A673 (cell line): ENCODE results near the gene TCF12. TPM values are rescaled to one million over a fixed set of nuclear protein-coding genes. Genes with fewer than 3 reads are reported as not detected.
A peak's percentile ranks its signal among the peaks of the same experiment; 100 is the strongest.

Experiments
- BruUV-seq: library from RNA; stranded (reverse); fragments of 400-500 nt; replicated peaks from 2 replicates; lab custom pipeline; 2021; lab: Mats Ljungman, UMichigan
- CTCF ChIA-PET: fragments of 300-600 bp; sonication (Branson Sonifier 250); formaldehyde crosslinking; loops from one replicate; lab custom pipeline; 2022; ENCODE audit warnings: antibody characterized with exemption; lab: Charles Lee
- POLR2A ChIA-PET: fragments of 300-600 bp; sonication (Branson Sonifier 250); formaldehyde crosslinking; loops from one replicate; lab custom pipeline; 2022; ENCODE audit warnings: antibody characterized with exemption; ENCODE audit not compliant: low non-redundant PET; lab: Charles Lee
- DNase-seq: peaks from one replicate; pipeline ENCODE4 v3.0.0-alpha.2; 2015; ENCODE audit warnings: low spot score
- H3K27ac ChIP-seq: fragments of 200-600 bp; sonication (generic); 2 replicates; pipeline ENCODE4 v1.5.1; 2016; ENCODE audit warnings: mixed run types, low read depth, mild to moderate bottlenecking, mixed read lengths, antibody characterized with exemption, low read length; ENCODE audit not compliant: poor library complexity, severe bottlenecking
- H3K27me3 ChIP-seq: fragments of 200-600 bp; sonication (generic); replicated peaks from 2 replicates; pipeline ENCODE4 v1.6.1; 2017; ENCODE audit warnings: mixed run types, low read depth, mild to moderate bottlenecking, mixed read lengths, antibody characterized with exemption, low read length; ENCODE audit not compliant: insufficient read depth, poor library complexity
- H3K36me3 ChIP-seq: fragments of 200-600 bp; sonication (generic); 2 replicates; pipeline ENCODE4 v1.6.1; 2016; ENCODE audit warnings: mixed run types, mild to moderate bottlenecking, mixed read lengths, antibody characterized with exemption, low read length; ENCODE audit not compliant: insufficient read depth, poor library complexity, severe bottlenecking
- H3K4me1 ChIP-seq: fragments of 200-600 bp; sonication (generic); 2 replicates; pipeline ENCODE4 v1.6.1; 2017; ENCODE audit warnings: mixed run types, mild to moderate bottlenecking, mixed read lengths, antibody characterized with exemption, low read length; ENCODE audit not compliant: insufficient read depth, poor library complexity, severe bottlenecking
- H3K4me3 ChIP-seq: fragments of 200-600 bp; sonication (generic); 2 replicates; pipeline ENCODE4 v1.5.1; 2016; ENCODE audit warnings: low read depth, mixed run types, mild to moderate bottlenecking, mixed read lengths, low read length; ENCODE audit not compliant: poor library complexity, severe bottlenecking
- H3K9me3 ChIP-seq: fragments of 200-600 bp; sonication (generic); 2 replicates; pipeline ENCODE4 v1.6.1; 2016; ENCODE audit warnings: mixed run types, low read depth, mild to moderate bottlenecking, mixed read lengths, antibody characterized with exemption, low read length; ENCODE audit not compliant: poor library complexity, severe bottlenecking
- EZH2 ChIP-seq: fragments of 200-600 bp; sonication (generic); IDR thresholded peaks from 2 replicates; pipeline ENCODE4 v1.6.1; 2017; ENCODE audit warnings: borderline replicate concordance, low read depth, mild to moderate bottlenecking, mixed read lengths, antibody characterized with exemption, low read length; ENCODE audit not compliant: poor library complexity, severe bottlenecking
- intact Hi-C: fragments of 100-400 bp; cut with micrococcal nuclease; formaldehyde crosslinking; loops from one replicate; pipeline ENCODE4 v1.10.0; 2022; ENCODE audit not compliant: unreplicated experiment
- total RNA-seq: library from RNA; stranded (reverse); gene quantifications from 2 replicates; pipeline ENCODE4 v1.2.3, GENCODE V29; 2021
- TF ChIP-seq, protein P1 (sequence below): fragments of 300-800, 200-600 bp; sonication (generic); conservative IDR thresholded peaks from 2 replicates; pipeline ENCODE4 v1.5.1; 2017; ENCODE audit warnings: low read depth, mild to moderate bottlenecking, antibody characterized with exemption, low read length, moderate library complexity, mixed read lengths

The TCF12 gene
- total RNA-seq, 1 experiment from 2014 or later = 351 TPM

DNA sequence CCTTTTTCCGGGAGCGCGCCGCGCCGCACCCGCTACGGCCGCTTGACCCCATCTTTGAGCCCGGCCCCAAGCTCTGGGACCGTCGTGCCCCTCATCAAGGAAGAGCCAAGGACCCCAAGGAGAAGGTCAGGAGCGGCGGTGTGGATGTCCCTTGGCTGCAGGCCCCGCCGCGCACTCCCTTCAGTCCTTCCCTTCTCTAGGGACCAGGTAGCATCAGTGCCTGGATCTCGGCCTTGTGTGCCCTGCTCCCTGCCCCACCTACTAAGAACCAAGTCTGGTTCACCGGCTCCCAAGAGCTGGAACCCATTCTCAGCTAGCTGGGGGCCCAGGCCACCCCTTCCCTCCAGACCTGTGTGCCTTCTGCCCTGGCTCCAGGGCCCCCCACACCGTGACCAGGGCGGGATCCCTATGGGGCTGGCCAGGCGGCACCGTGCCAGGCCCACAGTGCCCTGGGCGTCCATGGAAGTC lies 388.5 kb downstream of the TCF12 start:
- TF ChIP-seq, protein P1, sequence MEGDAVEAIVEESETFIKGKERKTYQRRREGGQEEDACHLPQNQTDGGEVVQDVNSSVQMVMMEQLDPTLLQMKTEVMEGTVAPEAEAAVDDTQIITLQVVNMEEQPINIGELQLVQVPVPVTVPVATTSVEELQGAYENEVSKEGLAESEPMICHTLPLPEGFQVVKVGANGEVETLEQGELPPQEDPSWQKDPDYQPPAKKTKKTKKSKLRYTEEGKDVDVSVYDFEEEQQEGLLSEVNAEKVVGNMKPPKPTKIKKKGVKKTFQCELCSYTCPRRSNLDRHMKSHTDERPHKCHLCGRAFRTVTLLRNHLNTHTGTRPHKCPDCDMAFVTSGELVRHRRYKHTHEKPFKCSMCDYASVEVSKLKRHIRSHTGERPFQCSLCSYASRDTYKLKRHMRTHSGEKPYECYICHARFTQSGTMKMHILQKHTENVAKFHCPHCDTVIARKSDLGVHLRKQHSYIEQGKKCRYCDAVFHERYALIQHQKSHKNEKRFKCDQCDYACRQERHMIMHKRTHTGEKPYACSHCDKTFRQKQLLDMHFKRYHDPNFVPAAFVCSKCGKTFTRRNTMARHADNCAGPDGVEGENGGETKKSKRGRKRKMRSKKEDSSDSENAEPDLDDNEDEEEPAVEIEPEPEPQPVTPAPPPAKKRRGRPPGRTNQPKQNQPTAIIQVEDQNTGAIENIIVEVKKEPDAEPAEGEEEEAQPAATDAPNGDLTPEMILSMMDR = peak; percentile 34; the same call in 1 of the 2 replicates
- TF ChIP-seq EZH2 = no peak
- BruUV-seq = no TSS peak
- Histone ChIP-seq H3K4me3 (peak overlapping the region; percentile 37), H3K4me1 (peaks cover 11% of the 10 kb centered on the region), H3K27ac (no peak overlapping the region), H3K27me3 (no peaks in the 10 kb centered on the region), H3K9me3 (no peaks in the 10 kb centered on the region), H3K36me3 (no peaks in the 10 kb centered on the region)
- ChIA-PET CTCF (interaction anchor here (0.6 to 1.8 kb wide), 3 partner anchors 117 to 816 kb away, joined by 3 to 6 read pairs (median 4); no protein-coding TSS in a partner anchor), POLR2A (no interaction called here)
- no peak for DNase-seq
- intact Hi-C loops = loop anchor here (2.0 to 5.0 kb wide), 2 partner anchors 160 to 815 kb away; no protein-coding TSS in a partner anchor

DNA sequence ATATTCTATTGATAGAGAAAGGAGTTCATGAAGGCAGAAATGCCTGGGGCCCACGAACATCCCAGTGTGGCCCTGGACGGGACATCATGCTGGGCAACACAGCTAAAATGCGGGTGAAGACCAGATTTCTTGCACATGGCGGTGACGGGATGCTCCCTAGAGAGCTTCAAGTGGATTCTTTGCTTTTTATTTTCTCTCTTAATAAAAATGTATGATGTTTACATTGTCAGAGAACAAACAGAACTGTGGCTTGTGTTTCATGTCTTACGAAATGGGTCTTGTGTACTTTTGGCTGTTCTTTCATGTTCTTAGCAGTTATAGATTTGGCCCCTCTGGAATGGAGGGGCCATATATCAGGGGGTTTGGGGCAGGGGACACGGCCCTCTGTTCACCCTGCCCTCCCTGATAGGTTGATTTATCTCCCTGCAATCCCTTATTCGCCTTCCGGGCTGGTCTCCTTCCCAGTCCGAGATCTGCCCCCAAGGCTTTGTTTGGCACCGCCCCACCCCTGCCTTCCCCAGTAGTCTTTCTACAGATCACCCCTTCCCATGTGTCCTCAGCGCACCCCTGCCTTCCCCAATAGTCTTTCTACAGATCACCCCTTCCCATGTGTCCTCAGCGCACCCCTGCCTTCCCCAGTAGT lies 389.2 kb downstream of the TCF12 start:
- no peaks in the 10 kb centered on the region for H3K9me3 ChIP-seq
- intact Hi-C loops = loop anchor here (2.0 to 5.0 kb wide), 2 partner anchors 161 to 815 kb away; no protein-coding TSS in a partner anchor
- no peak for TF ChIP-seq EZH2
- TF ChIP-seq, protein P1 = no peak
- H3K27me3 ChIP-seq = no peaks in the 10 kb centered on the region
- no peak overlapping the region for H3K4me3 ChIP-seq
- POLR2A ChIA-PET = no interaction called here
- no peaks in the 10 kb centered on the region for H3K36me3 ChIP-seq
- no peak overlapping the region for H3K27ac ChIP-seq
- DNase-seq = no peak
- H3K4me1 ChIP-seq = peaks cover 11% of the 10 kb centered on the region
- CTCF ChIA-PET = interaction anchor here (1.8 kb wide), 1 partner anchor 817 kb away, joined by 3 read pairs; no protein-coding TSS in a partner anchor
- BruUV-seq = no TSS peak

DNA sequence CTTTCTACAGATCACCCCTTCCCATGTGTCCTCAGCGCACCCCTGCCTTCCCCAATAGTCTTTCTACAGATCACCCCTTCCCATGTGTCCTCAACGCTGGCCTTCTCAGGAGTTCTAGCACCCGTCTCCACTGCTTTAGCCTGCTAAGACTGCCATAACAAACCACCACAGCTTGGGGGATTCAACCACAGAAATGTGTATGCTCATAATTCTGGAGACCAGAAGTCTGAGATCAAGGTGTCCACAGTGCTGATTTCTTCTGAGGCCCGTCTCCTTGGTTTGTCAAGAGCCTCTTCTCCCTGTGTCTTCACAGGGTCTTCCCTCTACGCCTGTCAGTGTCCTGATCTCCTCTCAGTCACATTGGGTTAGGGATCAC lies 389.7 kb downstream of the TCF12 start:
- no peak for TF ChIP-seq EZH2
- TF ChIP-seq, protein P1 = no peak
- H3K4me3 ChIP-seq = no peak overlapping the region
- no peaks in the 10 kb centered on the region for H3K9me3 ChIP-seq
- H3K27me3 ChIP-seq = no peaks in the 10 kb centered on the region
- no peaks in the 10 kb centered on the region for H3K36me3 ChIP-seq
- no peak for DNase-seq
- ChIA-PET POLR2A (no interaction called here), CTCF (interaction anchor here (1.8 kb wide), 1 partner anchor 817 kb away, joined by 3 read pairs; no protein-coding TSS in a partner anchor)
- H3K4me1 ChIP-seq = peaks cover 11% of the 10 kb centered on the region
- BruUV-seq = no TSS peak
- no peak overlapping the region for H3K27ac ChIP-seq
- intact Hi-C loops = loop anchor here (5.0 kb wide), 1 partner anchor 816 kb away; no protein-coding TSS in a partner anchor
